ENCODE measurements around the gene GRK6.

GRK6 gene

DNA sequence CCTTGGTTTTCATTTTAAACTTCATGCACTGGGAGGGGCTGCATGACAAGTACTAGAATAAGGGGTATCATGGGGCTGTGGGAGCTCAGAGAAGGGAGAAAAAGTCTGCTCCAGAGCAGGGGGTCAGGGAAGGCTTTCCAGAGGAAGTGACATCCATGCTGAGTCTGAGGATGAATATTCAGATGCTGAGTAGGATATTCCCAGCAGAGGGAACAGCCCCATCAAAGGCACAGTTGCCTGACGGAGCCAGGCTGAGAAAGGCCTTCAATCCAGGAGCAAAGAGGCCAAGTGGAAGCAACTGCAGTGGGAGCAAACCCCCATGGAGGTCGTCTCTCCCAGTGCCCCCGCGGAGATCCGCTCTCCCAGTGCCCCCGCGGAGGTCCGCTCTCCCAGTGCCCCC, 30.4 kb upstream of the GRK6 start:
- H3K27ac ChIP-seq: no peak overlapping the region
- in situ Hi-C loops (cut with HindIII; ENCODE audit: low pct_ligation_motif_present, low sequenced_read_pairs): no loop called here
- DNase-seq: no peak
- peaks cover 12% of the 10 kb centered on the region for H3K27me3 ChIP-seq (replicated peaks)
- no peaks in the 10 kb centered on the region for H3K36me3 ChIP-seq (replicated peaks)
- H3K4me3 ChIP-seq (ENCODE audit: low read depth, low read length): no peak overlapping the region
- TF ChIP-seq, protein P1, sequence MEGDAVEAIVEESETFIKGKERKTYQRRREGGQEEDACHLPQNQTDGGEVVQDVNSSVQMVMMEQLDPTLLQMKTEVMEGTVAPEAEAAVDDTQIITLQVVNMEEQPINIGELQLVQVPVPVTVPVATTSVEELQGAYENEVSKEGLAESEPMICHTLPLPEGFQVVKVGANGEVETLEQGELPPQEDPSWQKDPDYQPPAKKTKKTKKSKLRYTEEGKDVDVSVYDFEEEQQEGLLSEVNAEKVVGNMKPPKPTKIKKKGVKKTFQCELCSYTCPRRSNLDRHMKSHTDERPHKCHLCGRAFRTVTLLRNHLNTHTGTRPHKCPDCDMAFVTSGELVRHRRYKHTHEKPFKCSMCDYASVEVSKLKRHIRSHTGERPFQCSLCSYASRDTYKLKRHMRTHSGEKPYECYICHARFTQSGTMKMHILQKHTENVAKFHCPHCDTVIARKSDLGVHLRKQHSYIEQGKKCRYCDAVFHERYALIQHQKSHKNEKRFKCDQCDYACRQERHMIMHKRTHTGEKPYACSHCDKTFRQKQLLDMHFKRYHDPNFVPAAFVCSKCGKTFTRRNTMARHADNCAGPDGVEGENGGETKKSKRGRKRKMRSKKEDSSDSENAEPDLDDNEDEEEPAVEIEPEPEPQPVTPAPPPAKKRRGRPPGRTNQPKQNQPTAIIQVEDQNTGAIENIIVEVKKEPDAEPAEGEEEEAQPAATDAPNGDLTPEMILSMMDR (IDR thresholded peaks at IDR 0.05; ENCODE audit: low read depth, low read length, missing control alignments): no peak

DNA sequence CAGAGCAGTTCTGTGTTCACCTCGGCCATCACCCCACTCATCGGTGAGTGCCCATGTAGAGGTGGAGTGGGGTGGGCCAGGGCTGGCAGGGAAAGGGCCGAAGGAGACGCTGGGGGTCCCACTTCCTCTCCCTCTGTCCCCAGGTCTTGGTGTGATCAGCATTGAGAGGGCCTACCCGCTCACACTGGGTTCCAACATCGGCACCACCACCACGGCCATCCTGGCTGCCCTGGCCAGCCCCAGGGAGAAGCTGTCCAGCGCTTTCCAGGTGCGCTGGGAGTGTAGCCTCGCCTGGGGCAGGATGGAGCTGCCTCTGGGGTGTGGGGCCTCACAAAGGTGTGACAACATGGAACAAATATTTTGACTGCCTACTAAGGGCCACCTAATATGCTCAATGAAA, 29.7 kb upstream of the GRK6 start:
- H3K36me3 ChIP-seq (replicated peaks): no peaks in the 10 kb centered on the region
- H3K4me3 ChIP-seq (ENCODE audit: low read depth, low read length): no peak overlapping the region
- peaks cover 20% of the 10 kb centered on the region for H3K27me3 ChIP-seq (replicated peaks)
- in situ Hi-C loops (cut with HindIII; ENCODE audit: low pct_ligation_motif_present, low sequenced_read_pairs): no loop called here
- no peak overlapping the region for H3K27ac ChIP-seq
- TF ChIP-seq, protein P1 (IDR thresholded peaks at IDR 0.05; ENCODE audit: low read depth, low read length, missing control alignments): no peak
- DNase-seq: no peak

DNA sequence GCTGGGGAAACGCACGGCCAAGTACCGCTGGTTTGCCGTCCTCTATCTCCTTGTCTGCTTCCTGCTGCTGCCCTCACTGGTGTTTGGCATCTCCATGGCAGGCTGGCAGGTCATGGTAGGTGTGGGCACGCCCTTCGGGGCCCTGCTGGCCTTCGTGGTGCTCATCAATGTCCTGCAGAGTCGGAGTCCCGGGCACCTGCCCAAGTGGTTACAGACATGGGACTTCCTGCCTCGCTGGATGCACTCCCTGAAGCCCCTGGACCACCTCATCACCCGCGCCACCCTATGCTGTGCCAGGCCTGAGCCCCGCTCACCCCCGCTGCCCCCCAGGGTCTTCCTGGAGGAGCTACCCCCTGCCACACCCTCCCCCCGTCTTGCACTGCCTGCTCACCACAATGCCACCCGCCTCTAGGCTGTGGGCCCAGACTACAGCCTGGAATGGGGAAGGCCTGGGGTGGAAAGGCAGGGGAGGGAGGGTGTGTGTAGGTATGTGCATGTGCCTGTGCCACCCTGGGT, 28.5 kb upstream of the GRK6 start:
- H3K4me3 ChIP-seq (ENCODE audit: low read depth, low read length): no peak overlapping the region
- DNase-seq: no peak
- TF ChIP-seq, protein P1 (IDR thresholded peaks at IDR 0.05; ENCODE audit: low read depth, low read length, missing control alignments): no peak
- H3K27me3 ChIP-seq (replicated peaks): peaks cover 20% of the 10 kb centered on the region
- H3K27ac ChIP-seq: no peak overlapping the region
- in situ Hi-C loops (cut with HindIII; ENCODE audit: low pct_ligation_motif_present, low sequenced_read_pairs): no loop called here
- H3K36me3 ChIP-seq (replicated peaks): no peaks in the 10 kb centered on the region

DNA sequence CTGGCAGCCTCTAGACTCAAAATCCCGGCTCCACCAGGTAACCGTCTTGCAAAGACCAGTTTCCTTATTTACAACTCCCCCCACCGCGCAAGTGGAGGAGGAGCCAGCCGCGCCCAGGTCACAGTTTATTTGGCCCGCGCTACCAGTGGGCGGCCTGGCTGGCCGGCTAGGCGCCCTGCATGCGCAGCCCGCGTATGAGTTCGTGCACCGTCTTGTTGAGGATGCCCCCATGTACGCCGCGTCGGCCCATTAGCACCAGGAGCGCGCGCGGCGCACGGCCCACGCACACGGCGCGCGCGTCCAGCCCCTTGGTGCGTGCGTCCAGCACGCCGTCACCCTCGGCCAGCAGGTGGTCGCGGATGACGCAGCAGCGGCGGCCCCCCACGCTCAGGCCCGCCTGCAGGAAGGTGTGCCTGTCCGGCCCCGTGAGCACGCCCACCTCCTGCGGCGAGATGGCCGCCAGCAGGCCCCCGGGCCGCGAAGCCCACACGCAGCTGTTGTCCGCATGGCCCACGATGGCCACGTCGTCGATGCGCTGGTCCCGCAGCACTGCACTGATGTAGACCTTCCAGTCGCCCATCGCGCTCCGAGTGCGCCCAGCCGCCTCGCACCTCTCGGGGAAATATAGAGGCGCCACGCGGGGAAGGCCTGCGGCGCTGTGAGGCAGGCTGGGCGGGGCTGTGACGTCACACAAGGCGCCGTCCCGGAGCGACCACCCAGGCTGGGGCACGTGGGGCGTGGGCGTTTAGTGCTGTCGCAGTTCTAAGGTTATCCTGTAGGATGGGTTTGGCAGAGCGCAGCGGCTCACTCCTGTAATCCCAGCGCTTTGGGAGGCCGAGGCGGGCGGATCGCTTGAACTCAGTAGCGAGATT, 26.2 kb upstream of the GRK6 start, which contains the start of gene PFN3:
TSS of gene PFN3 (minus strand) at position 665 of the 872 bp plus-strand sequence. CDS start at position 580, 85 bp downstream.
- TF ChIP-seq, protein P1 (IDR thresholded peaks at IDR 0.05; ENCODE audit: low read depth, low read length, missing control alignments): no peak
- peak; percentile 25 for DNase-seq
- Histone ChIP-seq H3K27ac (no peak within 1 kb of the TSS), H3K36me3 (replicated peaks) (no peaks in the 10 kb centered on the region), H3K4me3 (ENCODE audit: low read depth, low read length) (no peak within 1 kb of the TSS), H3K27me3 (replicated peaks) (peaks cover 20% of the 10 kb centered on the region)
- in situ Hi-C loops (cut with HindIII; ENCODE audit: low pct_ligation_motif_present, low sequenced_read_pairs): no loop called here

DNA sequence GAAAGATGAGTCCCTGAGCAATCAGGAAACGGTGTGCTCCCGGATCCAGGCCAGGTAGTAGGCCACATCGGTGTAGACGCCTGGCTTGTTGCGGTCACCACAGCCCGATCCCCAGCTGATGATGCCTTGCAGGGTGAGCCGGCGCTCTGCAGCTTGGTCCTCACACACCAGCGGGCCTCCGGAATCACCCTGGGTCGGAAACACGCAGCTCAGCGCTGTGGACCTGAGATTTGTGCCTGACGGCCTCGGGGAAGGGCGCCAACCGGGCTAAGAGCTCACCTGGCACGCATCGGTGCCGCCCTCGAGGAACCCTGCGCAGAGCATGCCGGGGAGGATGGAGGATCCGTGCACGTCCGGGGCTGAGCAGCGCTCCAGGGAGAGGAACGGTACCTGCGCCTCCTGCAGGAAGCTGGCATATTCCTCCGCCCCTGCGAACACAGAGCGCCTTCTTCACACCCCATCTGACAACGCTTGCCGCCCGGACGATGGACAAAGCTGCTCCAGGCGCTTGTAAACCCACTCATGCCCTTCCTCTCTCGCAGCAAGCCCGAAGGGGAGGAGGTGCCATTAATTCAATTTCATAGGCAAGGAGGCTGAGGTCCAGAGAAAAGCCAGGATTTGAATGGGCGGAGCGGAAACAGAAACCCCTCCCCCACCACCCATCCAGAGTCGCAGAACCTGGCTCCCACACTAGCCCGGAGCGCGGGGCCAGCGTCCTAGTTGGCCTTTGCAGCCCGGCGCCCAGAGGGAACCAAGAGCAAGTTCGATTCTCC, 24.0 kb upstream of the GRK6 start:
- no peak for DNase-seq
- in situ Hi-C loops (cut with HindIII; ENCODE audit: low pct_ligation_motif_present, low sequenced_read_pairs): no loop called here
- H3K36me3 ChIP-seq (replicated peaks): no peaks in the 10 kb centered on the region
- H3K4me3 ChIP-seq (ENCODE audit: low read depth, low read length): no peak overlapping the region
- H3K27ac ChIP-seq: no peak overlapping the region
- peaks cover 20% of the 10 kb centered on the region for H3K27me3 ChIP-seq (replicated peaks)
- TF ChIP-seq, protein P1 (IDR thresholded peaks at IDR 0.05; ENCODE audit: low read depth, low read length, missing control alignments): peak; percentile 70

Data from brain microvascular endothelial cell (primary cell).